ENCODE measurements around the gene MR1. TPM values are rescaled to one million over a fixed set of nuclear protein-coding genes. Genes with fewer than 3 reads are reported as not detected.

Gene MR1
- total and polyA plus RNA-seq, 2 donors (not counting 1 experiment from before 2014, with no cell fraction given): 41.6 to 42.1 TPM

GRCh38 chr1:181089676-181090544, 56.1 kb downstream of the MR1 start:
- Histone ChIP-seq H4K20me1 (ENCODE audit: control insufficient read depth, extremely low read depth, insufficient read depth, low read length) (peaks cover 6% of the 10 kb centered on the region), H3K79me2 (ENCODE audit: control insufficient read depth, insufficient read depth, low read length) (peaks cover 61% of the 10 kb centered on the region), H3K27me3 (ENCODE audit: control insufficient read depth, insufficient read depth, low read length) (no peaks in the 10 kb centered on the region), H2AFZ (ENCODE audit: low read length) (no peak overlapping the region), H3K27ac (ENCODE audit: insufficient read depth, low read length) (peak overlapping the region; percentile 87), H3K4me2 (ENCODE audit: extremely low read depth, insufficient read depth, low read length) (peak overlapping the region; percentile 55), H3K36me3 (ENCODE audit: control insufficient read depth, insufficient read depth, low read length) (peaks cover 8% of the 10 kb centered on the region), H3K9ac (ENCODE audit: insufficient read depth, low read length) (peak overlapping the region; percentile 88), H3K4me3 (replicated peaks in 1 of 4; ENCODE audit: control extremely low read depth in 1 of 4, insufficient read depth in 1 of 4, low read depth in 3 of 4, low read length in 4 of 4) (peak overlapping the region; percentile 91 to 99 (median 96)), H3K4me1 (ENCODE audit: control insufficient read depth, extremely low read depth, insufficient read depth, low read length) (peaks cover 17% of the 10 kb centered on the region), H3K9me3 (ENCODE audit: control insufficient read depth, insufficient read depth, low read depth, low read length) (no peaks in the 10 kb centered on the region)
- peak; percentile 59 to 63 for DNase-seq (ENCODE audit: low read depth in 2 of 2)
- TF ChIP-seq CTCF (conservative IDR thresholded peaks at IDR 0.05 in 1 of 2, IDR thresholded peaks at IDR 0.05 in 1 of 2; ENCODE audit: low read depth in 1 of 2, low read length in 2 of 2): no peak
- TF ChIP-seq EZH2 (IDR thresholded peaks at IDR 0.05; ENCODE audit: low read length, missing control alignments): no peak

- Histone ChIP-seq H4K20me1 (ENCODE audit: control insufficient read depth, extremely low read depth, insufficient read depth, low read length) (peaks cover 6% of the 10 kb centered on the region), H3K79me2 (ENCODE audit: control insufficient read depth, insufficient read depth, low read length) (peaks cover 61% of the 10 kb centered on the region), H3K4me3 (replicated peaks in 1 of 4; ENCODE audit: control extremely low read depth in 1 of 4, insufficient read depth in 1 of 4, low read depth in 3 of 4, low read length in 4 of 4) (peak overlapping the region; percentile 91 to 99 (median 96)), H3K9ac (ENCODE audit: insufficient read depth, low read length) (peak overlapping the region; percentile 88), H3K4me2 (ENCODE audit: extremely low read depth, insufficient read depth, low read length) (peak overlapping the region; percentile 55), H3K36me3 (ENCODE audit: control insufficient read depth, insufficient read depth, low read length) (peaks cover 8% of the 10 kb centered on the region), H3K27ac (ENCODE audit: insufficient read depth, low read length) (peak overlapping the region; percentile 87), H3K9me3 (ENCODE audit: control insufficient read depth, insufficient read depth, low read depth, low read length) (no peaks in the 10 kb centered on the region), H3K27me3 (ENCODE audit: control insufficient read depth, insufficient read depth, low read length) (no peaks in the 10 kb centered on the region), H2AFZ (ENCODE audit: low read length) (no peak overlapping the region), H3K4me1 (ENCODE audit: control insufficient read depth, extremely low read depth, insufficient read depth, low read length) (peaks cover 25% of the 10 kb centered on the region)
- peak in 1 of 2 donors; percentile 41 for DNase-seq (ENCODE audit: low read depth in 2 of 2)
- TF ChIP-seq CTCF (conservative IDR thresholded peaks at IDR 0.05 in 1 of 2, IDR thresholded peaks at IDR 0.05 in 1 of 2; ENCODE audit: low read depth in 1 of 2, low read length in 2 of 2) (no peak), EZH2 (IDR thresholded peaks at IDR 0.05; ENCODE audit: low read length, missing control alignments) (no peak)
Measured at GRCh38 chr1:181090641-181091126, 56.9 kb downstream of the MR1 start.

GRCh38 chr1:181091309-181092040, 57.7 kb downstream of the MR1 start:
- H3K4me3 ChIP-seq (replicated peaks in 1 of 4; ENCODE audit: control extremely low read depth in 1 of 4, insufficient read depth in 1 of 4, low read depth in 3 of 4, low read length in 4 of 4): peak overlapping the region; percentile 91 to 99 (median 96)
- H3K27me3 ChIP-seq (ENCODE audit: control insufficient read depth, insufficient read depth, low read length): no peaks in the 10 kb centered on the region
- H3K27ac ChIP-seq (ENCODE audit: insufficient read depth, low read length): no peak overlapping the region
- H2AFZ ChIP-seq (ENCODE audit: low read length): no peak overlapping the region
- H3K9ac ChIP-seq (ENCODE audit: insufficient read depth, low read length): no peak overlapping the region
- H3K9me3 ChIP-seq (ENCODE audit: control insufficient read depth, insufficient read depth, low read depth, low read length): no peaks in the 10 kb centered on the region
- H4K20me1 ChIP-seq (ENCODE audit: control insufficient read depth, extremely low read depth, insufficient read depth, low read length): peaks cover 6% of the 10 kb centered on the region
- H3K36me3 ChIP-seq (ENCODE audit: control insufficient read depth, insufficient read depth, low read length): peaks cover 8% of the 10 kb centered on the region
- no peak for DNase-seq (ENCODE audit: low read depth in 2 of 2)
- H3K4me2 ChIP-seq (ENCODE audit: extremely low read depth, insufficient read depth, low read length): peak overlapping the region; percentile 77
- no peak for TF ChIP-seq EZH2 (IDR thresholded peaks at IDR 0.05; ENCODE audit: low read length, missing control alignments)
- no peak for TF ChIP-seq CTCF (conservative IDR thresholded peaks at IDR 0.05 in 1 of 2, IDR thresholded peaks at IDR 0.05 in 1 of 2; ENCODE audit: low read depth in 1 of 2, low read length in 2 of 2)
- H3K4me1 ChIP-seq (ENCODE audit: control insufficient read depth, extremely low read depth, insufficient read depth, low read length): peaks cover 29% of the 10 kb centered on the region
- H3K79me2 ChIP-seq (ENCODE audit: control insufficient read depth, insufficient read depth, low read length): peaks cover 61% of the 10 kb centered on the region
